ENCODE data around the gene DAG1. TPM values are rescaled to one million over a fixed set of nuclear protein-coding genes. Genes with fewer than 3 reads are reported as not detected.
"Not testable (repeated sequence)": the region's sequence is repeated elsewhere in the genome, so short reads cannot be mapped to it uniquely, and the experiment has no call there.

Gene DAG1
- total and polyA plus RNA-seq, 4 donors: 48.7 to 101 (median 88.2) TPM

- no peaks in the 10 kb centered on the region for H3K27me3 ChIP-seq (ENCODE audit: control insufficient read depth, insufficient read depth, low read length)
- no peak for DNase-seq (ENCODE audit: low read depth in 4 of 6, low spot score in 6 of 6)
- peaks cover 17% of the 10 kb centered on the region for H3K36me3 ChIP-seq (ENCODE audit: control insufficient read depth, insufficient read depth, low read length)
- peaks cover 8% of the 10 kb centered on the region for H3K4me1 ChIP-seq (ENCODE audit: control insufficient read depth, insufficient read depth, low read length)
- H3K9me3 ChIP-seq (ENCODE audit: control insufficient read depth, insufficient read depth, low read length): no peaks in the 10 kb centered on the region
- H3K4me3 ChIP-seq (ENCODE audit: low read depth, low read length): no peak overlapping the region
- no peak overlapping the region for H3K27ac ChIP-seq (ENCODE audit: low read depth, low read length)
Observed at GRCh38 chr3:49495023-49495422, 25.0 kb downstream of the DAG1 start.

DNA sequence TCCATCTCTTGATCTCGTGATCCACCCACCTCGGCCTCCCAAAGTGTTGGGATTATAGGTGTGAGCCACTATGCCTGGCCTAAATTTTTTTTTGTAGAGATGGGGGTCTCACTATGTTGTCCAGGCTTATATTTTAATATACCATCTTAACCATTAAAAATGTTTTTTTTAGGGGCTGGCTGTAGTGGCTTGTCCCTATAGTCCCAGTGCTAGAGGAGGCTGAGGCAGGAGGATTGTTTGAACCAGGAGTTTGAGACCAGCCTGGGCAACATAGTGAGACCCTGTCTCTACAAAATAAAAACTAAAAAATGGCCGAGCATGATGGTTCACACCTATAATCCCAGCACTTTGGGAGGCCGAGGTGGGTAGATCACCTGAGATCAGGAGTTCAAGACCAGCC is 26.8 kb downstream of the DAG1 start:
- H3K9me3 ChIP-seq (ENCODE audit: control insufficient read depth, insufficient read depth, low read length); H3K27ac ChIP-seq (ENCODE audit: low read depth, low read length); H3K27me3 ChIP-seq (ENCODE audit: control insufficient read depth, insufficient read depth, low read length); H3K4me3 ChIP-seq (ENCODE audit: low read depth, low read length); DNase-seq (ENCODE audit: low read depth in 4 of 6, low spot score in 6 of 6): not testable (repeated sequence)
- 100% methylated on average over 2 of the region's 4 CpGs for WGBS (ENCODE audit: insufficient coverage)
- Histone ChIP-seq H3K36me3 (ENCODE audit: control insufficient read depth, insufficient read depth, low read length) (peaks cover 11% of the 10 kb centered on the region), H3K4me1 (ENCODE audit: control insufficient read depth, insufficient read depth, low read length) (peaks cover 13% of the 10 kb centered on the region)

- WGBS (ENCODE audit: insufficient coverage): no CpG with 5 or more reads among the region's 4 CpGs
- Histone ChIP-seq H3K36me3 (ENCODE audit: control insufficient read depth, insufficient read depth, low read length) (peaks cover 7% of the 10 kb centered on the region), H3K27ac (ENCODE audit: low read depth, low read length) (no peak overlapping the region), H3K4me1 (ENCODE audit: control insufficient read depth, insufficient read depth, low read length) (peaks cover 13% of the 10 kb centered on the region), H3K4me3 (ENCODE audit: low read depth, low read length) (no peak overlapping the region), H3K27me3 (ENCODE audit: control insufficient read depth, insufficient read depth, low read length) (no peaks in the 10 kb centered on the region), H3K9me3 (ENCODE audit: control insufficient read depth, insufficient read depth, low read length) (no peaks in the 10 kb centered on the region)
- no peak for DNase-seq (ENCODE audit: low read depth in 4 of 6, low spot score in 6 of 6)
Observed at GRCh38 chr3:49497606-49498005, 27.5 kb downstream of the DAG1 start.

DNA sequence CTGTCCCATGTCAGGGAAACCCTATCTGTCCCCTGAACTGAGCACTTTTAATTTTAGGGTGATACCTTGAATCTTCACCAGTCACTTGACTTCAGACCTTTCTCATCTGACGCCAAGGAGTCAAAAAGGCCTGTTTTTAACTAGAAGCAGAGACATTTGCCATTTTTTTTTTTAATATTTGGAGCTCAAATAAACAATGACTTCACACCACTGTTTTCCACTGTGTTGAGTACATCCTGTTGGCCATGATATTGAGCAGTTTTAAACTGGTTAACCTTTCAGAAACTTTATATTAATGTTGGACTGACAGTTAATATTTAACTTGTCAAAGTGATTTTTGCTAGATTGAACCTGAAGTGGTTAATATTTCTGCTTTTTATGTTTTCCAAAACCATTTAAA is 28.2 kb downstream of the DAG1 start:
- Histone ChIP-seq H3K4me1 (ENCODE audit: control insufficient read depth, insufficient read depth, low read length) (peaks cover 13% of the 10 kb centered on the region), H3K4me3 (ENCODE audit: low read depth, low read length) (no peak overlapping the region), H3K27ac (ENCODE audit: low read depth, low read length) (no peak overlapping the region), H3K36me3 (ENCODE audit: control insufficient read depth, insufficient read depth, low read length) (peaks cover 7% of the 10 kb centered on the region), H3K9me3 (ENCODE audit: control insufficient read depth, insufficient read depth, low read length) (no peaks in the 10 kb centered on the region), H3K27me3 (ENCODE audit: control insufficient read depth, insufficient read depth, low read length) (no peaks in the 10 kb centered on the region)
- no CpG with 5 or more reads among the region's 1 CpG for WGBS (ENCODE audit: insufficient coverage)
- no peak for DNase-seq (ENCODE audit: low read depth in 4 of 6, low spot score in 6 of 6)

- Histone ChIP-seq H3K9me3 (ENCODE audit: control insufficient read depth, insufficient read depth, low read length) (no peaks in the 10 kb centered on the region), H3K4me1 (ENCODE audit: control insufficient read depth, insufficient read depth, low read length) (peaks cover 13% of the 10 kb centered on the region), H3K27ac (ENCODE audit: low read depth, low read length) (no peak overlapping the region), H3K27me3 (ENCODE audit: control insufficient read depth, insufficient read depth, low read length) (no peaks in the 10 kb centered on the region), H3K36me3 (ENCODE audit: control insufficient read depth, insufficient read depth, low read length) (peaks cover 7% of the 10 kb centered on the region), H3K4me3 (ENCODE audit: low read depth, low read length) (no peak overlapping the region)
- WGBS (ENCODE audit: insufficient coverage): 100% methylated on average over 3 of the region's 3 CpGs
- DNase-seq (ENCODE audit: low read depth in 4 of 6, low spot score in 6 of 6): no peak
Observed at GRCh38 chr3:49498648-49499047, 28.6 kb downstream of the DAG1 start.

GRCh38 chr3:49500205-49500731 is 30.2 kb downstream of the DAG1 start:
- Histone ChIP-seq H3K4me3 (ENCODE audit: low read depth, low read length) (no peak overlapping the region), H3K27me3 (ENCODE audit: control insufficient read depth, insufficient read depth, low read length) (no peaks in the 10 kb centered on the region), H3K9me3 (ENCODE audit: control insufficient read depth, insufficient read depth, low read length) (no peaks in the 10 kb centered on the region), H3K4me1 (ENCODE audit: control insufficient read depth, insufficient read depth, low read length) (peaks cover 13% of the 10 kb centered on the region), H3K36me3 (ENCODE audit: control insufficient read depth, insufficient read depth, low read length) (peaks cover 2% of the 10 kb centered on the region), H3K27ac (ENCODE audit: low read depth, low read length) (peak overlapping the region; percentile 85)
- WGBS (ENCODE audit: insufficient coverage): 100% methylated on average over 4 of the region's 6 CpGs
- no peak for DNase-seq (ENCODE audit: low read depth in 4 of 6, low spot score in 6 of 6)

DNA sequence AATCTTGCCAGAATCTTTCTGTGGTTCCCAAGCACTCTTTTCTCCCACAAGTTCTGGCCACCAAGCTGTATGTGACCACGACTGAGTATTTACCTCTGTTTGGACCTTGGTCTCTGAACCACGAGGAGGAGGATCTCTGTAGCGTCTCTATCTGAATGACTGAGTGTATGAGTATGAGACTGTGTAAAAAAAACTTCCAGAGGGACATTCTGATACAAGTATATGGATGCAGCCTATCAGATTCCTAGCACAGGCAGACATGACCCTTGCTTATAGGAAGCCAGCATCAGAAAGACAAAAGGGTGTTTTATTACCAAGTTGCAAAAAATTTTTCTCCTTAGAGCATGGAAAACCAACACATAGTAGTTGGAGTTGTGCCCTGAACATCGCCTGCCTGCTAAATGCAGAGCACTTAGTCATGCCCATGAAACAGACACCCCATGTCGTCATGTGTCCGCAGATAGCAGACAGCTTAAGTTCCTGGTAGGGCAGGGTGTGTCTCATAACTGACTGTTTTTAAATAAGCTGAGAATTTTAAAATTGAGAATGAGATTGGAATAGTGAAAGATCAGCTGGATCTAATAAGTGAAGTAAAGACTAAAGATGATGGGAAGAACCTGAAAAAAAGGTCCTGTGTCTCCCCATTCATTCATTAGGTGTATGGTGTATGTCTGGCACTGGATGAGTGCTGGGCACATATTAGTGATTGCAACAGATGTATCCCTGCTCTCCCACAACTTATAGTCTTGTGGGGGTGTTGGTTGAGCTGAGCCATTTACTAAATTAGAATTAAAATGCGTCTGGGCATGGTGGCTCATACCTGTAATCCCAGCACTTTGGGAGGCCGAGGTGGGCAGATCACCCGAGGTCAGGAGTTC is 30.9 kb downstream of the DAG1 start:
- WGBS (ENCODE audit: insufficient coverage): 97% methylated on average over 5 of the region's 9 CpGs
- Histone ChIP-seq H3K4me3 (ENCODE audit: low read depth, low read length) (no peak overlapping the region), H3K36me3 (ENCODE audit: control insufficient read depth, insufficient read depth, low read length) (peaks cover 2% of the 10 kb centered on the region), H3K9me3 (ENCODE audit: control insufficient read depth, insufficient read depth, low read length) (no peaks in the 10 kb centered on the region), H3K27me3 (ENCODE audit: control insufficient read depth, insufficient read depth, low read length) (no peaks in the 10 kb centered on the region), H3K4me1 (ENCODE audit: control insufficient read depth, insufficient read depth, low read length) (peaks cover 13% of the 10 kb centered on the region), H3K27ac (ENCODE audit: low read depth, low read length) (peak overlapping the region; percentile 85)
- DNase-seq (ENCODE audit: low read depth in 4 of 6, low spot score in 6 of 6): peak in 1 of 6 donors; percentile 55

GRCh38 chr3:49501842-49502241 is 31.8 kb downstream of the DAG1 start:
- H3K27ac ChIP-seq (ENCODE audit: low read depth, low read length): no peak overlapping the region
- 100% methylated on average over 1 of the region's 2 CpGs for WGBS (ENCODE audit: insufficient coverage)
- H3K36me3 ChIP-seq (ENCODE audit: control insufficient read depth, insufficient read depth, low read length): peaks cover 2% of the 10 kb centered on the region
- H3K4me3 ChIP-seq (ENCODE audit: low read depth, low read length): no peak overlapping the region
- no peaks in the 10 kb centered on the region for H3K9me3 ChIP-seq (ENCODE audit: control insufficient read depth, insufficient read depth, low read length)
- no peaks in the 10 kb centered on the region for H3K27me3 ChIP-seq (ENCODE audit: control insufficient read depth, insufficient read depth, low read length)
- no peak for DNase-seq (ENCODE audit: low read depth in 4 of 6, low spot score in 6 of 6)
- H3K4me1 ChIP-seq (ENCODE audit: control insufficient read depth, insufficient read depth, low read length): peaks cover 13% of the 10 kb centered on the region

DNA sequence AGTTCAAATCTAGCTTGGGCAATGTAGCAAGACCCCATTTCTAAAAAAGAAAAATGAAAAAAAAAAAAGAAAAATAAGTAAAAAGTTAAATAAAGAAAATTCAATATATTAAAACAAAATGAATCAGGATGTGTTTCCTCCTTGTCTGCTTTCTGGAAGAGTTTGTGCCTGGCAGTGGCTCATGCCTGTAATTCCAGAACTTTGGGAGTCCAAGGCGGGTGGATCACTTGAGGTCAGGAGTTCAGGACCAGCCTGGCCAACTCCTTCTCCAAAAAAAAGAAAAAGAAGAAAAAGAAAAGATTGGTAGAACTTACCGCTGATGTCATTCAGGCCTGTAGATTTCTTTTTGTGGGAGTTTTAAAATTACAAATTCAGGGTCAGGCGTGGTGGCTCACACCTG is 36.8 kb downstream of the DAG1 start:
- no peak for DNase-seq (ENCODE audit: low read depth in 4 of 6, low spot score in 6 of 6)
- peaks cover 9% of the 10 kb centered on the region for H3K36me3 ChIP-seq (ENCODE audit: control insufficient read depth, insufficient read depth, low read length)

GRCh38 chr3:49509028-49509561 is 39.0 kb downstream of the DAG1 start:
- no CpG with 5 or more reads among the region's 2 CpGs for WGBS (ENCODE audit: insufficient coverage)
- H3K27me3 ChIP-seq (ENCODE audit: control insufficient read depth, insufficient read depth, low read length): no peaks in the 10 kb centered on the region
- no peak overlapping the region for H3K4me3 ChIP-seq (ENCODE audit: low read depth, low read length)
- H3K4me1 ChIP-seq (ENCODE audit: control insufficient read depth, insufficient read depth, low read length): no peaks in the 10 kb centered on the region
- no peaks in the 10 kb centered on the region for H3K9me3 ChIP-seq (ENCODE audit: control insufficient read depth, insufficient read depth, low read length)
- DNase-seq (ENCODE audit: low read depth in 4 of 6, low spot score in 6 of 6): no peak
- H3K36me3 ChIP-seq (ENCODE audit: control insufficient read depth, insufficient read depth, low read length): peaks cover 9% of the 10 kb centered on the region
- no peak overlapping the region for H3K27ac ChIP-seq (ENCODE audit: low read depth, low read length)

More for the DNA sequence above, 36.8 kb downstream of the DAG1 start:
- Histone ChIP-seq H3K4me3 (ENCODE audit: low read depth, low read length) (no peak overlapping the region), H3K27me3 (ENCODE audit: control insufficient read depth, insufficient read depth, low read length) (no peaks in the 10 kb centered on the region), H3K27ac (ENCODE audit: low read depth, low read length) (no peak overlapping the region), H3K4me1 (ENCODE audit: control insufficient read depth, insufficient read depth, low read length) (no peaks in the 10 kb centered on the region), H3K9me3 (ENCODE audit: control insufficient read depth, insufficient read depth, low read length) (no peaks in the 10 kb centered on the region)
- WGBS (ENCODE audit: insufficient coverage): 100% methylated on average over 2 of the region's 3 CpGs
